Astrocyte of the cerebellum (primary cell): ENCODE results near the gene TOMM6.

Experiments
- DNase-seq: peaks from one replicate; pipeline ENCODE4 v3.0.0-alpha.2; 2011; ENCODE audit warnings: low read depth
- H3K4me3 ChIP-seq: 2 replicates; pipeline ENCODE4 v1.5.1; 2011; ENCODE audit warnings: mild to moderate bottlenecking, low read depth, low read length, moderate library complexity
- CTCF ChIP-seq: IDR thresholded peaks from 2 replicates; pipeline ENCODE4 v1.5.1; 2012; ENCODE audit warnings: low read length, low read depth, moderate library complexity, mild to moderate bottlenecking; ENCODE audit errors: missing control alignments
- in situ Hi-C: cut with HindIII; loops from 2 replicates; pipeline ENCODE4 v1.10.0; 2017; ENCODE audit warnings: low sequenced_read_pairs

TOMM6 gene

GRCh38 chr6:41785254-41785653 is 2.2 kb upstream of the TOMM6 start:
- DNase-seq, result no peak
- in situ Hi-C loops, result loop anchor here (25.0 kb wide), 1 partner anchor 777 kb away; the partner anchor contains the start of gene UBR2
- TF ChIP-seq CTCF, result no peak
- H3K4me3 ChIP-seq, result no peak overlapping the region

GRCh38 chr6:41785689-41786450 is 1.6 kb upstream of the TOMM6 start:
- no peak for TF ChIP-seq CTCF
- in situ Hi-C loops, result loop anchor here (25.0 kb wide), 1 partner anchor 776 kb away; the partner anchor contains the start of gene UBR2
- peak overlapping the region; percentile 89 for H3K4me3 ChIP-seq
- no peak for DNase-seq

GRCh38 chr6:41786451-41787218 is 859 bp upstream of the TOMM6 start:
- H3K4me3 ChIP-seq, result peak overlapping the region; percentile 89
- no peak for DNase-seq
- peak; percentile 60 for TF ChIP-seq CTCF
- in situ Hi-C loops, result loop anchor here (25.0 kb wide), 1 partner anchor 776 kb away; the partner anchor contains the start of gene UBR2

- in situ Hi-C loops, result loop anchor here (25.0 kb wide), 1 partner anchor 773 kb away; the partner anchor contains the start of gene UBR2
- no peak for TF ChIP-seq CTCF
- no peak for DNase-seq
- H3K4me3 ChIP-seq, result no peak overlapping the region
Measured at GRCh38 chr6:41789390-41789724, 1.9 kb downstream of the TOMM6 start.

GRCh38 chr6:41790045-41790444 is 2.6 kb downstream of the TOMM6 start:
- in situ Hi-C loops, result loop anchor here (25.0 kb wide), 1 partner anchor 772 kb away; the partner anchor contains the start of gene UBR2
- H3K4me3 ChIP-seq, result no peak overlapping the region
- no peak for TF ChIP-seq CTCF
- DNase-seq, result no peak

GRCh38 chr6:41791305-41791704 is 3.8 kb downstream of the TOMM6 start:
- no peak overlapping the region for H3K4me3 ChIP-seq
- in situ Hi-C loops, result loop anchor here (25.0 kb wide), 1 partner anchor 771 kb away; the partner anchor contains the start of gene UBR2
- TF ChIP-seq CTCF, result no peak
- DNase-seq, result no peak
